OCI-LY1 (cell line): ENCODE results near the gene PPAT.
"Not testable (repeated sequence)": the region's sequence is repeated elsewhere in the genome, so short reads cannot be mapped to it uniquely, and the experiment has no call there.

Experiments used
- H2AFZ ChIP-seq: fragments of 200-600 bp; sonication (generic), shearing (Covaris generic); 2 replicates; pipeline ENCODE4 v1.6.0; 2014; ENCODE audit warnings: antibody characterized with exemption, mild to moderate bottlenecking, low read length
- H3F3A ChIP-seq: fragments of 200-600 bp; sonication (generic), shearing (Covaris generic); 2 replicates; pipeline ENCODE4 v1.6.0; 2014; ENCODE audit warnings: mild to moderate bottlenecking, antibody characterized with exemption, low read length, moderate library complexity; ENCODE audit not compliant: insufficient read depth
- H3K27ac ChIP-seq: fragments of 200-600 bp; sonication (generic); 2 replicates; pipeline ENCODE4 v1.5.1; 2014; ENCODE audit warnings: low read length, mixed run types, mild to moderate bottlenecking, low read depth; ENCODE audit not compliant: poor library complexity, severe bottlenecking
- H3K27me3 ChIP-seq: fragments of 200-600 bp; sonication (generic); 2 replicates; pipeline ENCODE4 v1.6.0; 2014; ENCODE audit warnings: antibody characterized with exemption, mild to moderate bottlenecking, low read length, moderate library complexity; ENCODE audit not compliant: insufficient read depth
- H3K36me3 ChIP-seq: fragments of 200-600 bp; sonication (generic); 2 replicates; pipeline ENCODE4 v1.6.1; 2014; ENCODE audit warnings: mild to moderate bottlenecking, antibody characterized with exemption, low read length, moderate library complexity, mixed read lengths; ENCODE audit not compliant: insufficient read depth
- H3K4me1 ChIP-seq: fragments of 200-600 bp; sonication (generic); 2 replicates; pipeline ENCODE4 v1.5.1; 2014; ENCODE audit warnings: mild to moderate bottlenecking, low read length, moderate library complexity; ENCODE audit not compliant: insufficient read depth, severe bottlenecking
- H3K4me2 ChIP-seq: fragments of 200-600 bp; sonication (generic), shearing (Covaris generic); 2 replicates; pipeline ENCODE4 v1.6.1; 2014; ENCODE audit warnings: low read length
- H3K4me3 ChIP-seq: fragments of 200-600 bp; sonication (generic); 2 replicates; pipeline ENCODE4 v1.5.1; 2014; ENCODE audit warnings: low read length, low read depth, mild to moderate bottlenecking, mixed read lengths; ENCODE audit not compliant: poor library complexity, severe bottlenecking
- H3K79me2 ChIP-seq: fragments of 200-600 bp; shearing (Covaris generic); 2 replicates; pipeline ENCODE4 v1.6.1; 2016; ENCODE audit warnings: mixed run types, low read length, mixed read lengths; ENCODE audit not compliant: insufficient read depth
- H3K9ac ChIP-seq: fragments of 200-600 bp; sonication (generic), shearing (Covaris generic); 2 replicates; pipeline ENCODE4 v1.6.1; 2014; ENCODE audit warnings: mild to moderate bottlenecking, low read length, mixed read lengths
- H3K9me2 ChIP-seq: fragments of 200-600 bp; sonication (generic), shearing (Covaris generic); 2 replicates; pipeline ENCODE4 v1.6.1; 2014; ENCODE audit warnings: low read depth, mild to moderate bottlenecking, low read length, mixed read lengths
- H3K9me3 ChIP-seq: fragments of 200-600 bp; shearing (Covaris generic); 2 replicates; pipeline ENCODE4 v1.6.1; 2014; ENCODE audit warnings: low read length, mixed read lengths
- H4K20me1 ChIP-seq: fragments of 200-600 bp; sonication (generic), shearing (Covaris generic); 2 replicates; pipeline ENCODE4 v1.6.0; 2016; ENCODE audit warnings: mild to moderate bottlenecking, low read length; ENCODE audit not compliant: insufficient read depth
- EZH2 ChIP-seq: fragments of 200-600 bp; sonication (generic), shearing (Covaris generic); IDR thresholded peaks from 2 replicates; pipeline ENCODE4 v1.8.0; 2017; ENCODE audit warnings: borderline replicate concordance, mixed run types, mild to moderate bottlenecking, antibody characterized with exemption, low read length, moderate library complexity, mixed read lengths
- TF ChIP-seq, protein P1 (sequence below): fragments of 200-600 bp; sonication (generic), shearing (Covaris generic); IDR thresholded peaks from 2 replicates; pipeline ENCODE4 v1.5.1; 2017; ENCODE audit warnings: mild to moderate bottlenecking, antibody characterized with exemption, low read length, moderate library complexity, mixed read lengths

Gene PPAT

DNA sequence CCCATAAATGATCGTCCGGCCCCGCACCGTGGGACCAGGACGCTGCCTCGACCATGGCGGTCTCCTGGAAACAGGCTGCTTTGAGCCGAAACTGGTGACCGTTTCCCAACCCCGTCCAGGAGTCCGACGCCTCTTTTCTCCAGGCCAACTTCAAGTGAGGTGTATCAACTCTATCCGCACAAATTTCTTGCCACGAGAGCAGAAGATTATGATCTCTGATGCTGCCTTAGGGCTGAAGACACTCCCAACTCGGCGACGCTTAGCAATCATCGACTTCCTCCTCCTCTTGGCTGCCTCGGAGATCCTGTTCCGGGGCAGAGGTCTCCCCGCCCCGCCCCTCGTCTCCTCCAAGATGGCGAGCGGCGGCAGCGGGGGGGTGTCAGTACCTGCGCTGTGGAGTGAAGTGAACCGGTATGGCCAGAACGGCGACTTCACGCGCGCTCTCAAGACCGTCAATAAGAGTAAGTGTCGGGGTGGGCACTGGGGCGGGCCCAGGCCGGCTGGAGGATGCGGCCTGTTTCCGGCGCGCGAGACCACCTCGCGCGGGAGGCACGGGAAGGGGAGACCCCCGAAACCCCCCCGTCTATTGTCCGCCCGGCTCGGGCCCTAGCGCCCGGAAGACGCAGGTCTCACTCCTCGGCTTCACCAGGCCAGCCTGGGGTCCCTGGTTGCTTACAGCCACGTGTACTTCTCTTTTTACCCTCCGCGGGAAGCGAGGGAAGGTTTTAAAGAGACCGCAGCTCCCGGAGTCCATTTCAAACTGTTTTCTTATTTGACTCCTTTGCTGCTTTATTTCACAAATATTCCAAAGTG, 32.1 kb upstream of the PPAT start, which contains the start of gene SRP72:
Gene SRP72 (plus strand): TSS at position 334 of the 813 bp plus-strand sequence. CDS start 19 bp downstream, at position 353.
- TF ChIP-seq EZH2: no peak
- TF ChIP-seq, protein P1, sequence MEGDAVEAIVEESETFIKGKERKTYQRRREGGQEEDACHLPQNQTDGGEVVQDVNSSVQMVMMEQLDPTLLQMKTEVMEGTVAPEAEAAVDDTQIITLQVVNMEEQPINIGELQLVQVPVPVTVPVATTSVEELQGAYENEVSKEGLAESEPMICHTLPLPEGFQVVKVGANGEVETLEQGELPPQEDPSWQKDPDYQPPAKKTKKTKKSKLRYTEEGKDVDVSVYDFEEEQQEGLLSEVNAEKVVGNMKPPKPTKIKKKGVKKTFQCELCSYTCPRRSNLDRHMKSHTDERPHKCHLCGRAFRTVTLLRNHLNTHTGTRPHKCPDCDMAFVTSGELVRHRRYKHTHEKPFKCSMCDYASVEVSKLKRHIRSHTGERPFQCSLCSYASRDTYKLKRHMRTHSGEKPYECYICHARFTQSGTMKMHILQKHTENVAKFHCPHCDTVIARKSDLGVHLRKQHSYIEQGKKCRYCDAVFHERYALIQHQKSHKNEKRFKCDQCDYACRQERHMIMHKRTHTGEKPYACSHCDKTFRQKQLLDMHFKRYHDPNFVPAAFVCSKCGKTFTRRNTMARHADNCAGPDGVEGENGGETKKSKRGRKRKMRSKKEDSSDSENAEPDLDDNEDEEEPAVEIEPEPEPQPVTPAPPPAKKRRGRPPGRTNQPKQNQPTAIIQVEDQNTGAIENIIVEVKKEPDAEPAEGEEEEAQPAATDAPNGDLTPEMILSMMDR: no peak
- H4K20me1 ChIP-seq: no peaks in the 10 kb centered on the region
- H3K9me3 ChIP-seq: no peaks in the 10 kb centered on the region
- H3K4me1 ChIP-seq: peaks cover 41% of the 10 kb centered on the region
- peaks cover 32% of the 10 kb centered on the region for H3K79me2 ChIP-seq
- peak within 1 kb of the TSS; percentile 70 for H3K27ac ChIP-seq
- peaks cover 39% of the 10 kb centered on the region for H3K36me3 ChIP-seq
- H3K4me3 ChIP-seq: peak within 1 kb of the TSS; percentile 80
- H3K27me3 ChIP-seq: no peaks in the 10 kb centered on the region
- H3K9me2 ChIP-seq: no peaks in the 10 kb centered on the region
- H2AFZ ChIP-seq: 0 out of 2 replicates have a peak within 1 kb of the TSS, but pooled peaks have one; percentile 27
- H3F3A ChIP-seq: peaks cover 9% of the 10 kb centered on the region; the same call in 1 of the 2 replicates
- peak within 1 kb of the TSS; percentile 81 for H3K9ac ChIP-seq
- peak within 1 kb of the TSS; percentile 78 for H3K4me2 ChIP-seq

DNA sequence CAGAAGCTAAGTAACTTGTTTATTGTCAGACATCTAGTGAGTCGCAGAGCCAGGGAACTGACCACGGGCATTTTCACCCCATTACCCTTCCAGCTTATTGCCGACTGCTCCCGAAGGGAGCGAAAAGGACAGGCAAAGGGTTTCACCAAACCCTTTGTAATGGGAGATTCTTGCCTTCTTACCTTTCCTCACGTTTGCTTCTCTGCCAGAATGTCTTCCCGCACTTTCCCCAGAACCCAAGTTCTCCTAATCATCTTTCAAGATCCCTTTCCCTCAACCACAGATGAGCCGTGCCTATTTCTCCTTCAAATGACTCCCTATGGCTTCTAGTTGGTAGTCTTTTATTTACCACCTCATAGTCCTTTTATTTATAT, 31.5 kb upstream of the PPAT start:
- Histone ChIP-seq H2AFZ (no peak overlapping the region), H3K9me3 (no peaks in the 10 kb centered on the region), H3K9me2 (no peaks in the 10 kb centered on the region), H3K79me2 (peaks cover 32% of the 10 kb centered on the region), H3F3A (peaks cover 9% of the 10 kb centered on the region; the same call in 1 of the 2 replicates), H3K27ac (peak overlapping the region; percentile 70), H3K9ac (peak overlapping the region; percentile 81), H3K4me1 (peaks cover 41% of the 10 kb centered on the region), H3K27me3 (no peaks in the 10 kb centered on the region), H3K4me3 (peak overlapping the region; percentile 80), H3K4me2 (peak overlapping the region; percentile 78), H4K20me1 (no peaks in the 10 kb centered on the region), H3K36me3 (peaks cover 39% of the 10 kb centered on the region)
- TF ChIP-seq EZH2: no peak
- TF ChIP-seq, protein P1: no peak

DNA sequence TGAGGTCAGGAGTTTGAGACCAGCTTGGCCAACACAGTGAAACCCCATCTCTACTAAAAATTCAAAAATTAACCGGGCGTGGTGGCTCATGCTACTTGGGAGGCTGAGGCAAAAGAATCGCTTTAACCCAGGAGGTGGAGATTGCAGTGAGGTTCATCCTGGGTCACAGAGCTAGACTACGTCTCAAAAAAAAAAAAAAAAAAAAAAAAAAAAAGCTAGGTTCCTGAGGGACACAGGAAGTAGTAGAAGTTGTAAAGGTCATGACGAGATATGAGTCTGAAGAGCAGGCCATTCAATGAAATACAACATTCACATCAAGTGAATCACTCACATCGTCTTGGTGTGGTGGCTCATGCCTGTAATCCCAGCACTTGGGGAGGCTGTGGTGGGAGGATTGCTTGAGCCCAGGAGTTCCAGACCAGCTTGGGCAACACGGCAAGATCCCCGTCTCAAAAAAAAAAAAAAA, 30.9 kb upstream of the PPAT start:
- H3K4me2 ChIP-seq: peak overlapping the region; percentile 78
- not testable (repeated sequence) for H3K9me2 ChIP-seq, H3K27ac ChIP-seq, H3K27me3 ChIP-seq, H3F3A ChIP-seq, H2AFZ ChIP-seq, H4K20me1 ChIP-seq, H3K9me3 ChIP-seq
- peaks cover 32% of the 10 kb centered on the region for H3K79me2 ChIP-seq
- peaks cover 41% of the 10 kb centered on the region for H3K4me1 ChIP-seq
- peaks cover 39% of the 10 kb centered on the region for H3K36me3 ChIP-seq
- peak overlapping the region; percentile 81 for H3K9ac ChIP-seq
- peak overlapping the region; percentile 80 for H3K4me3 ChIP-seq
